Mesendoderm (in vitro differentiated cells): ENCODE measurements around the gene COL13A1.

ENCODE experiments used
- DNase-seq: peaks from one replicate; pipeline ENCODE4 v3.0.0; 2013
- H2AK5ac ChIP-seq: 2 replicates; pipeline ENCODE4 v1.6.1; 2013; ENCODE audit warnings: low read length, inconsistent platforms
- H2BK120ac ChIP-seq: 2 replicates; pipeline ENCODE4 v1.6.1; 2013; ENCODE audit warnings: low read depth, mild to moderate bottlenecking, low read length, moderate library complexity, mixed read lengths
- H2BK15ac ChIP-seq: replicated peaks from 2 replicates; pipeline ENCODE4 v1.6.1; 2013; ENCODE audit warnings: low read depth, mild to moderate bottlenecking, moderate library complexity
- H2BK5ac ChIP-seq: 2 replicates; pipeline ENCODE4 v1.6.1; 2013; ENCODE audit warnings: low read length, inconsistent platforms
- H3K18ac ChIP-seq: 2 replicates; pipeline ENCODE4 v1.6.1; 2013; ENCODE audit warnings: mild to moderate bottlenecking, low read length, mixed read lengths
- H3K23ac ChIP-seq: one replicate; pipeline ENCODE4 v1.6.1; 2013; ENCODE audit warnings: low read length
- H3K27ac ChIP-seq: 2 replicates; pipeline ENCODE4 v1.5.1; 2013; ENCODE audit warnings: low read depth, mild to moderate bottlenecking, inconsistent platforms, low read length, moderate library complexity
- H3K27me3 ChIP-seq: 2 replicates; pipeline ENCODE4 v1.6.1; 2013; ENCODE audit warnings: low read length, control low read depth, mild to moderate bottlenecking, inconsistent platforms; ENCODE audit not compliant: insufficient read depth, poor library complexity
- H3K36me3 ChIP-seq: 2 replicates; pipeline ENCODE4 v1.6.1; 2013; ENCODE audit warnings: low read length, inconsistent platforms; ENCODE audit not compliant: control insufficient read depth, insufficient read depth
- H3K4ac ChIP-seq: one replicate; pipeline ENCODE4 v1.6.1; 2013; ENCODE audit warnings: low read depth, mild to moderate bottlenecking, low read length, moderate library complexity
- H3K4me1 ChIP-seq: 2 replicates; pipeline ENCODE4 v1.6.1; 2013; ENCODE audit warnings: low read depth, low read length, inconsistent platforms; ENCODE audit not compliant: control insufficient read depth
- H3K4me2 ChIP-seq: 2 replicates; pipeline ENCODE4 v1.6.1; 2013; ENCODE audit warnings: low read length
- H3K4me3 ChIP-seq: 2 replicates; pipeline ENCODE4 v1.5.1; 2013; ENCODE audit warnings: mild to moderate bottlenecking, low read length
- H3K56ac ChIP-seq: one replicate; pipeline ENCODE4 v1.6.1; 2013; ENCODE audit warnings: low read length
- H3K79me1 ChIP-seq: 2 replicates; pipeline ENCODE4 v1.6.1; 2013; ENCODE audit warnings: low read length, inconsistent platforms
- H3K79me2 ChIP-seq: 2 replicates; pipeline ENCODE4 v1.6.1; 2013; ENCODE audit warnings: mild to moderate bottlenecking, low read length; ENCODE audit not compliant: control insufficient read depth, insufficient read depth
- H3K9ac ChIP-seq: 2 replicates; pipeline ENCODE4 v1.6.1; 2013; ENCODE audit warnings: low read length, inconsistent platforms
- H4K5ac ChIP-seq: one replicate; pipeline ENCODE4 v1.6.1; 2013; ENCODE audit warnings: low read length
- H4K8ac ChIP-seq: one replicate; pipeline ENCODE4 v1.6.1; 2013; ENCODE audit warnings: low read depth, mild to moderate bottlenecking, control low read depth, low read length, moderate library complexity
- WGBS: extraction: QIAGEN DNeasy Blood & Tissue Kit; methylation state at CpG from one replicate; pipeline ENCODE4 v1.1.7; 2013; ENCODE audit warnings: low lambda C conversion rate, missing lambda C conversion rate; ENCODE audit not compliant: insufficient coverage; ENCODE audit errors: extremely low coverage; 5-methylcytosine and 5-hydroxymethylcytosine counted together

COL13A1 gene

GRCh38 chr10:69892816-69893215 is 91.1 kb downstream of the COL13A1 start:
- Histone ChIP-seq H3K36me3 (no peaks in the 10 kb centered on the region), H3K18ac (no peak overlapping the region), H3K27me3 (no peaks in the 10 kb centered on the region), H3K79me2 (no peaks in the 10 kb centered on the region), H2AK5ac (no peak overlapping the region), H3K56ac (no peak overlapping the region), H2BK15ac (no peak overlapping the region), H3K4me1 (no peaks in the 10 kb centered on the region), H3K27ac (no peak overlapping the region), H4K5ac (no peak overlapping the region), H3K4me2 (no peak overlapping the region), H3K23ac (no peak overlapping the region), H3K4me3 (no peak overlapping the region), H3K9ac (no peak overlapping the region), H2BK5ac (no peak overlapping the region), H3K4ac (no peak overlapping the region), H2BK120ac (no peak overlapping the region), H3K79me1 (no peaks in the 10 kb centered on the region), H4K8ac (no peak overlapping the region)
- no CpG with 5 or more reads among the region's 10 CpGs for WGBS
- no peak for DNase-seq

GRCh38 chr10:69893271-69893900 is 91.7 kb downstream of the COL13A1 start:
- H2AK5ac ChIP-seq, result no peak overlapping the region
- no peak overlapping the region for H4K5ac ChIP-seq
- H3K4me1 ChIP-seq, result no peaks in the 10 kb centered on the region
- H3K4me2 ChIP-seq, result no peak overlapping the region
- no peaks in the 10 kb centered on the region for H3K79me1 ChIP-seq
- no peak overlapping the region for H3K4ac ChIP-seq
- H2BK120ac ChIP-seq, result no peak overlapping the region
- H3K79me2 ChIP-seq, result no peaks in the 10 kb centered on the region
- no peak overlapping the region for H3K23ac ChIP-seq
- H3K36me3 ChIP-seq, result no peaks in the 10 kb centered on the region
- H3K27ac ChIP-seq, result no peak overlapping the region
- no peak overlapping the region for H3K18ac ChIP-seq
- no peak overlapping the region for H3K9ac ChIP-seq
- no peak overlapping the region for H2BK15ac ChIP-seq
- no CpG with 5 or more reads among the region's 6 CpGs for WGBS
- H3K27me3 ChIP-seq, result no peaks in the 10 kb centered on the region
- no peak overlapping the region for H3K56ac ChIP-seq
- no peak overlapping the region for H4K8ac ChIP-seq
- H2BK5ac ChIP-seq, result no peak overlapping the region
- DNase-seq, result no peak
- no peak overlapping the region for H3K4me3 ChIP-seq

- no peak overlapping the region for H3K4ac ChIP-seq
- H3K79me1 ChIP-seq, result no peaks in the 10 kb centered on the region
- no peak overlapping the region for H3K4me3 ChIP-seq
- no peaks in the 10 kb centered on the region for H3K4me1 ChIP-seq
- no peak overlapping the region for H2BK5ac ChIP-seq
- no peak overlapping the region for H3K56ac ChIP-seq
- H3K36me3 ChIP-seq, result no peaks in the 10 kb centered on the region
- no peak overlapping the region for H2BK120ac ChIP-seq
- no peak overlapping the region for H3K18ac ChIP-seq
- no peak overlapping the region for H3K9ac ChIP-seq
- H3K79me2 ChIP-seq, result no peaks in the 10 kb centered on the region
- H4K8ac ChIP-seq, result no peak overlapping the region
- DNase-seq, result no peak
- no peak overlapping the region for H3K4me2 ChIP-seq
- WGBS, result no CpG with 5 or more reads among the region's 1 CpG
- no peak overlapping the region for H3K23ac ChIP-seq
- no peak overlapping the region for H3K27ac ChIP-seq
- no peak overlapping the region for H2BK15ac ChIP-seq
- H4K5ac ChIP-seq, result no peak overlapping the region
- H2AK5ac ChIP-seq, result no peak overlapping the region
- no peaks in the 10 kb centered on the region for H3K27me3 ChIP-seq
These were observed 92.5 kb downstream of the COL13A1 start for GRCh38 chr10:69894156-69894555.

GRCh38 chr10:69895759-69896158 is 94.1 kb downstream of the COL13A1 start:
- H3K79me1 ChIP-seq, result no peaks in the 10 kb centered on the region
- no peak overlapping the region for H3K4me2 ChIP-seq
- H3K4ac ChIP-seq, result no peak overlapping the region
- H2BK5ac ChIP-seq, result no peak overlapping the region
- no peak overlapping the region for H3K27ac ChIP-seq
- H3K79me2 ChIP-seq, result no peaks in the 10 kb centered on the region
- no peak overlapping the region for H3K56ac ChIP-seq
- H4K8ac ChIP-seq, result no peak overlapping the region
- no peak overlapping the region for H3K9ac ChIP-seq
- no peaks in the 10 kb centered on the region for H3K27me3 ChIP-seq
- H3K4me3 ChIP-seq, result no peak overlapping the region
- no peak overlapping the region for H2BK15ac ChIP-seq
- H3K18ac ChIP-seq, result no peak overlapping the region
- no CpG with 5 or more reads among the region's 13 CpGs for WGBS
- no peak for DNase-seq
- no peaks in the 10 kb centered on the region for H3K4me1 ChIP-seq
- H3K23ac ChIP-seq, result peak overlapping the region; percentile 48
- H2AK5ac ChIP-seq, result no peak overlapping the region
- no peak overlapping the region for H4K5ac ChIP-seq
- no peaks in the 10 kb centered on the region for H3K36me3 ChIP-seq
- H2BK120ac ChIP-seq, result no peak overlapping the region

GRCh38 chr10:69896606-69897231 is 95.0 kb downstream of the COL13A1 start:
- WGBS, result no CpG with 5 or more reads among the region's 12 CpGs
- no peaks in the 10 kb centered on the region for H3K27me3 ChIP-seq
- H2BK15ac ChIP-seq, result no peak overlapping the region
- DNase-seq, result no peak
- no peaks in the 10 kb centered on the region for H3K79me2 ChIP-seq
- H3K4me1 ChIP-seq, result no peaks in the 10 kb centered on the region
- H4K8ac ChIP-seq, result no peak overlapping the region
- no peak overlapping the region for H3K56ac ChIP-seq
- H3K23ac ChIP-seq, result no peak overlapping the region
- H2BK5ac ChIP-seq, result no peak overlapping the region
- H2BK120ac ChIP-seq, result no peak overlapping the region
- H3K4me3 ChIP-seq, result no peak overlapping the region
- H3K4me2 ChIP-seq, result no peak overlapping the region
- no peak overlapping the region for H2AK5ac ChIP-seq
- H3K36me3 ChIP-seq, result no peaks in the 10 kb centered on the region
- no peak overlapping the region for H3K27ac ChIP-seq
- H3K79me1 ChIP-seq, result no peaks in the 10 kb centered on the region
- no peak overlapping the region for H3K9ac ChIP-seq
- H3K4ac ChIP-seq, result no peak overlapping the region
- H3K18ac ChIP-seq, result no peak overlapping the region
- H4K5ac ChIP-seq, result no peak overlapping the region

- H2BK15ac ChIP-seq, result no peak overlapping the region
- no peak for DNase-seq
- H4K8ac ChIP-seq, result no peak overlapping the region
- H3K56ac ChIP-seq, result no peak overlapping the region
- no peak overlapping the region for H3K9ac ChIP-seq
- H3K23ac ChIP-seq, result no peak overlapping the region
- no peak overlapping the region for H3K4ac ChIP-seq
- H3K18ac ChIP-seq, result no peak overlapping the region
- H3K4me3 ChIP-seq, result no peak overlapping the region
- H4K5ac ChIP-seq, result no peak overlapping the region
- H2BK120ac ChIP-seq, result no peak overlapping the region
- H3K4me2 ChIP-seq, result no peak overlapping the region
- no peak overlapping the region for H2AK5ac ChIP-seq
- H3K79me2 ChIP-seq, result no peaks in the 10 kb centered on the region
- WGBS, result no CpG with 5 or more reads among the region's 9 CpGs
- no peaks in the 10 kb centered on the region for H3K79me1 ChIP-seq
- H2BK5ac ChIP-seq, result no peak overlapping the region
- H3K27ac ChIP-seq, result no peak overlapping the region
- H3K27me3 ChIP-seq, result no peaks in the 10 kb centered on the region
- no peaks in the 10 kb centered on the region for H3K36me3 ChIP-seq
- no peaks in the 10 kb centered on the region for H3K4me1 ChIP-seq
These were observed 95.7 kb downstream of the COL13A1 start for GRCh38 chr10:69897432-69897831.
